Skin epidermis (tissue), 12 donors: ENCODE measurements around the gene PRR20G.
"Not testable (repeated sequence)": the region's sequence is repeated elsewhere in the genome, so short reads cannot be mapped to it uniquely, and the experiment has no call there.

Experiments used
- H3K27ac ChIP-seq, 21 experiments: fragments of 200-600 bp; sonication (generic) in 11 of 21; one replicate each; pipeline ENCODE4 v1.5.0; 2020; ENCODE audit warnings: mild to moderate bottlenecking in 3 of 21, inconsistent platforms in 2 of 21, moderate library complexity in 2 of 21
- H3K4me3 ChIP-seq, 7 experiments: fragments of 200-600 bp; sonication (generic) in 2 of 7; one replicate each; pipeline ENCODE4 v1.5.0; 2020; ENCODE audit warnings: inconsistent platforms in 2 of 7, mild to moderate bottlenecking in 2 of 7, moderate library complexity in 1 of 7

Gene PRR20G

DNA sequence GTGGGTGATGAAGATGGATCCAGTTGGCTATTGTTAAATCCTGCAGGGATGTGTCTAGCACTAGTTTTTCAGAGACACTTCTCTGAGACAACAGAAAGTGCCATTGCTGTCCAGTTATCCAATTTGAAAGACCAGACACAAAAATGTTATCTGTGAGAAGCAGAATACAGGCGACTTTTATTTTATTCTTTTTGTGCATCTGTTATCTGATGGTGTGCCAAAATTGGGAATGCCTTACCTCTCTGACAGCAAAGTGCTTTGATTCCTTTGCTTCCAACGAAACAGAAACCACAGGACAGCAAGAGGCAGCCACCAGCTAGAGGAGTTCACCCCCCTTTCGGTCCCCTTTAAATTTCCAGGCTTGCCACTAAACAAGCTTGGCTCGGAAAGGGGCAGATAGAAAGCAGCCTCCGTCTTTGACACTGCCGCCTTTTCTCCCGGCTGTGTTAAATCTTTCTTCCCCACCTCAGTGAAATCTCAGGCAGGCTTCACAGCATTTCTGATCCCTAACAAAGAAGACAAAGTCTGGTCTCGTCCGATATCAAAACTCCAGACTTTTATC is 17.7 kb upstream of the PRR20G start:
- Histone ChIP-seq H3K27ac (no peak overlapping the region), H3K4me3 (no peak overlapping the region)

DNA sequence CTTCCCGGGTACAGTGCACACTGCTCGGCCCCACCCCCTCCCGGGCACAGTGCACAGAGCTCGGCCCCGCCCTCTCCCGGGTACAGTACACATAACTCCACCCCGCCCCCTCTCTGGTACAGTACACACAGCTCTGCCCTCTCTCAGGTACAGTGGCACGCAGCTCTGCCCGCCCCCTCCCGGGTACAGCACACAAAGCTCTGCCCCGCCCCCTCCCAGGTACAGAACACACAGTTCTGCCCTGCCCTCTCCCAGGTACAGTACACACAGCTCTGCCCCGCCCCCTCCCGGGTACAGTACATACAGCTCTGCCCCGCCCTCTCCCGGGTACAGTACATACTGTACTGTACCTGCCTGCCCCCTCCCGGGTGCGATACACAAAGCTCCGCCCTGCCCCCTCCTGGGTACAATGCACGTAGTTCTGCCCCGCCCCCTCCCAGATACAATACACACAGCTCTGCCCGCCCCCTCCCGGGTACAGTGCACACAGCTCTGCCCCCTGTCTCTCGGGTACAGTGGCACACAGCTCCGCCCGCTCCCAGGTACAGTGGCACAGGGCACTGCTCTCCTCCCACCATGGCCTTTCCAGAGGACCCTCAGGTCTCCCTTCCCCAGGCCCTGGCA is 16.4 kb upstream of the PRR20G start:
- Histone ChIP-seq H3K27ac (no peak overlapping the region), H3K4me3 (peak overlapping the region in 1 of 7 experiments; percentile 4)

DNA sequence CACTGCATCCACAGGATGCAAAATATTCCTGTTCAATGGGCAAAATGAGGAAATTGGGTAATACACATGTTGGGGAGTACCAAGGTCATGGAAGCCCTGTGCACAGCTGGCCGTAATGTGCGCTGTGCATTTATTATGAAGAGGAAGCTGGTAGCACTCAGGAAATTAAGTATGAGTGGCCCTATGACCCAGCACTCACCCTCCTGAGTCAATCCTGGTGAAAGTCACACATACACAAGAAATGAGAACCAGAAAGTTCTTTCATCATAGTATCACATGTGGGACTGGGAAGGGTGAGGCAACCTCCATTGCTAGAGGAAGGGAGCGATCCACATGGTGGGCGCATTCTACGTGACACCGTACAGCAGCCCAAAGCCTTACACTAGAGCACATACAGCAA is 11.4 kb upstream of the PRR20G start:
- Histone ChIP-seq H3K27ac (no peak overlapping the region), H3K4me3 (no peak overlapping the region)

GRCh38 chr3:127296959-127297358 is 9.1 kb upstream of the PRR20G start:
- Histone ChIP-seq H3K4me3 (no peak overlapping the region), H3K27ac (no peak overlapping the region)

DNA sequence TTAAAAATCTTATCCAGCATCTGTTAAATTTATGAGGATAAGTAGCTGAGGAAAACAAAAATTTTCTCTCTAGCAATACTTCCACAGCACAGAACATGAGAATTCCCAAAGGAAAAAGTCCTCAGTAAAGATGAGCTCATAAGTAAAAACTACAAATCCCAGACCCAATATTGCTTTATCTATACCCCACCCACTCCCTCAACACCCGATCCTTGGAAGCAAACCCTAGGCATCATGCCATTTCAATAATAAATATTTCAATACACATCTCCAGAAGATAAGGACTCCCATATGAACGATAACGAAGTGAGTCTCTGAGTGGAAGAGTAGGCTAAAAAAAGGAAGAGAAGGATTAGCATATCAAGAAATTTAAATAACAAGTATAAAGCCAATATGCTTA is 8.3 kb upstream of the PRR20G start:
- H3K27ac ChIP-seq = no peak overlapping the region
- no peak overlapping the region for H3K4me3 ChIP-seq

GRCh38 chr3:127293650-127294049 is 5.8 kb upstream of the PRR20G start:
- not testable (repeated sequence) for H3K27ac ChIP-seq, H3K4me3 ChIP-seq

DNA sequence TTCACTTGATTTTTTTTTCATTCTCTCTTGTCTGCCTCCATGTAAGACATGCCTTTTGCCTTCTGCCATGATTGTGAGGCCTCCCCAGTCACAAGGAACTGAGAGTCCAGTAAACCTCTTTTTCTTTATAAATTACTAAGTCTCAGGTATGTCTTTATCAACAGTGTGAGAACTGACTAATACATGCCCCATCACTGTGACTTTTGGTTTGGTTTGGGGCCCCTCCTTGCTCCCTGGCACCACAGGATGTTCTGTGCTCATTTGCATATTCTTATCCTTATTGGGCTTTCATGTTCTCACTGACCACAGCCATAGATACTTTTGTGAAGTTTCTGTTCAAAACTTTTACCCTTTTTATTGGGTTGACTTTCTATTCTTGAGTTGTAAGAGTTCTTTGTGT is 3.8 kb upstream of the PRR20G start:
- no peak overlapping the region for H3K27ac ChIP-seq
- H3K4me3 ChIP-seq = no peak overlapping the region

- Histone ChIP-seq H3K27ac (no peak overlapping the region), H3K4me3 (no peak overlapping the region)
Observed at GRCh38 chr3:127291114-127291513, 3.3 kb upstream of the PRR20G start.

DNA sequence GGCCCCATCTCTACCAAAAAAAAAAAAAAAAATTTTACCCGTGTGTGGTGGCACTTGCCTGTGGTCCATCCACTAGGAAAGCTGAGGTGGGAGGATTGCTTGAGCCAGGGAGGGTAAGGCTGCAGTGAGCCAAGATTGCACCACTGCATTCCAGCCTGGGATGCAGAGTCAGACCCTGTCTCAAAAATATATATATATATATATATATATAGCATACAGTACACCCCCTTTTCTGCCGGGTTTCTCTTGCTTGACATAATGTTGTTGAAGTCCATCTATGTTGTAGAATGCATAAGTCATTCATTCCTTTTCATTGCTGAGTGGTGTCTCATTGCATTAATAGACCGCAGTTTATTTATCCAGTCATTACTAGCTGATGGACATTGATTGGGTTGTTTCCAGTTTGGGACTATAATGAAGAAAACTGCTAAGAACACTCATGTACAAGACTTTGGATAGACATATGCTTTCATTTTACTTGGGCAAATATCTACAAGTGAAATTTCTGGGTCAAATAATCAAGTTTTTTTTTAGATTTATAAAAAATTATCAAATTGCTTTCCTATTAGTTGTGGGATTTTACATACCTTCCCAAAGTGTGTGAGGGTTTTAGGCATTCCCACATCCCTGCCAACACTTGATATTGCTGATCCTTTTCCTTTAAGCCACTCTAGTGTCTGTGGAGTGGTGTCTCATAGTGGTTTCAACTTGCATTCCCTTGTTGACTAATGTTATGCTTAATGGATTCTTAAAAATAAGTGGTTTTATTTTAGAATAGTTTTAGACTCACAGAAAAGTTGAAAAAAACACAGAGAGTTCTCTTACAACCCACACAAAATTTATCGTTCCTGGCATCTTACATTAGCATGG is 2.1 kb upstream of the PRR20G start:
- Histone ChIP-seq H3K27ac (no peak overlapping the region), H3K4me3 (no peak overlapping the region)

DNA sequence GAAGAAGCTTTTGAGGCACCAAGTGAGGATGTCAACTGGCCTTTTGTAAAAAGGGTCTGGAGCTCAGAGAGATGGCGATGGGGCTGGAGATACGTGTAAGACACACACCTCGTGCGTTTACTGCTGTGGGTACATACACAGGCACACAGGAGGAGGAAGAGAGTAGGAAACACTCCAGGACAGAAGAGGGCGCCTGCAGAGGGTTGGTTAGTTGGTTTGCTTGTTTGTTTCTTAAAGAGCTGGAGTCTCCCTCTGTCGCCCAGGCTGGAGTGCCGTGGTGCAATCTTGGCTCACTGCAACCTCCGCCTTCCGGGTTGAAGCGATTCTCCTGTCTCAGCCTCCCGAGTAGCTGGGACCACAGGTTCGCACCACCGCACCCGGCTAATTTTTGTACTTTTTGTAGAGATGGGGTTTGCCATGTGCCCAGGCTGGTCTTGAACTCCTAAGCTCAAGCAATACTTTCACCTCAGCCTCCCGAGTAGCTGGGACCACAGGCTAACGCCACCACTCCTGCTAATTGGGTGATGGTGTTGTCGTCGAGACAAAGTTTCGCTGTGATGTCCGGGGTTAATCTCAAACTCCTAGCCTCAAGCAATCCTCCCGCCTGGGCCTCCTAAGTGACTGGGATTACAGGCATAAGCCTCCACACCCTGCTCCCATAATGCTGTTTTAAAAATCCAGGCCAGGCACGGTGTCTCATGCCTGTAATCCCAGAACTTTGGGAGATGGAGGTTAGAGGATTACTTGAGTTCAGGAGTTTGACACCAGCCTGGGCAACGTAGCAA is 1.3 kb upstream of the PRR20G start:
- Histone ChIP-seq H3K27ac (no peak overlapping the region), H3K4me3 (no peak overlapping the region)

- no peak overlapping the region for H3K4me3 ChIP-seq
- no peak overlapping the region for H3K27ac ChIP-seq
Observed at GRCh38 chr3:127288343-127288742, 497 bp upstream of the PRR20G start.

- H3K27ac ChIP-seq = no peak overlapping the region
- H3K4me3 ChIP-seq = no peak overlapping the region
Observed at GRCh38 chr3:127286571-127287140, 1.2 kb downstream of the PRR20G start.

GRCh38 chr3:127284258-127284657 is 3.6 kb downstream of the PRR20G start:
- Histone ChIP-seq H3K27ac (no peak overlapping the region), H3K4me3 (no peak overlapping the region)

- Histone ChIP-seq H3K27ac (peak overlapping the region in 2 of 21 experiments; percentile 8 to 29), H3K4me3 (no peak overlapping the region)
Observed at GRCh38 chr3:127277561-127277960, 10.3 kb downstream of the PRR20G start.

GRCh38 chr3:127276995-127277394 is 10.9 kb downstream of the PRR20G start:
- H3K27ac ChIP-seq = no peak overlapping the region
- no peak overlapping the region for H3K4me3 ChIP-seq

DNA sequence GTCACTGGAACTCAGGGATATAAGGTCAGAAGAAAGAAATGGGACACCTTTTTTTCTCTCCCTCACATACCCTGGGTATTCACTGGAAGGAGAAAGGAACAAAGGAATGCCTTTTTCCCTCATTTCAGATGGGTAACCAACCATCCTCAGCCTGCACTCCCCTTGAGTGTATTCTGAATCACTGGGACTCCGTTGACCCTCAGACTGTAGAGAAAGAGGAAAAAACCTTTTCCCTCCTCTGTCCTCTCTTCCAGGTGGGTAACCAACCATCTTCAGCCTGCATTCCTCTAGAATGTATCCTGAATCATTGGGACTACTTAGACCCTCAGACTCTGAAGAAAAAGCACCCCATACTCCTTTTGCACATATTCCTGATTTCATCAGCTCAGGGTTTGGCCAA is 11.4 kb downstream of the PRR20G start:
- Histone ChIP-seq H3K27ac (no peak overlapping the region), H3K4me3 (no peak overlapping the region)

GRCh38 chr3:127275287-127275781 is 12.5 kb downstream of the PRR20G start:
- H3K4me3 ChIP-seq = no peak overlapping the region
- H3K27ac ChIP-seq = no peak overlapping the region

GRCh38 chr3:127274200-127274760 is 13.6 kb downstream of the PRR20G start:
- Histone ChIP-seq H3K27ac (peak overlapping the region in 1 of 21 experiments; percentile 8), H3K4me3 (no peak overlapping the region)

- Histone ChIP-seq H3K4me3 (no peak overlapping the region), H3K27ac (no peak overlapping the region)
Observed at GRCh38 chr3:127273206-127273605, 14.6 kb downstream of the PRR20G start.

- Histone ChIP-seq H3K4me3 (no peak overlapping the region), H3K27ac (no peak overlapping the region)
Observed at GRCh38 chr3:127266186-127266585, 21.7 kb downstream of the PRR20G start.
